HL-60/S4 treated with retinoic acid at 250 ng/mL for 4 days and 3 days (cell line): ENCODE measurements around the gene TULP4.

Source experiments
- in situ Hi-C: fragments of 300-500 bp; cut with MboI; formaldehyde crosslinking; loops from 2 replicates; pipeline ENCODE4 v1.7.0; 2022; ENCODE audit warnings: low sequenced_read_pairs

TULP4 gene

GRCh38 chr6:158356586-158357546 is 44.6 kb downstream of the TULP4 start:
- in situ Hi-C loops: no loop called here

- in situ Hi-C loops: no loop called here
These were observed 45.4 kb downstream of the TULP4 start for GRCh38 chr6:158357570-158358216.

GRCh38 chr6:158358450-158359077 is 46.3 kb downstream of the TULP4 start:
- in situ Hi-C loops: no loop called here

GRCh38 chr6:158361068-158361467 is 48.8 kb downstream of the TULP4 start:
- in situ Hi-C loops: no loop called here

GRCh38 chr6:158361961-158362669 is 49.9 kb downstream of the TULP4 start:
- in situ Hi-C loops: no loop called here

- in situ Hi-C loops: no loop called here
These were observed 54.1 kb downstream of the TULP4 start for GRCh38 chr6:158366363-158366762.

- in situ Hi-C loops: no loop called here
These were observed 55.6 kb downstream of the TULP4 start for GRCh38 chr6:158367816-158368215.

GRCh38 chr6:158369241-158369640 is 57.0 kb downstream of the TULP4 start:
- in situ Hi-C loops: no loop called here

- in situ Hi-C loops: no loop called here
These were observed 58.5 kb downstream of the TULP4 start for GRCh38 chr6:158370805-158371204.

- in situ Hi-C loops: no loop called here
These were observed 59.0 kb downstream of the TULP4 start for GRCh38 chr6:158371261-158371660.

- in situ Hi-C loops: no loop called here
These were observed 60.3 kb downstream of the TULP4 start for GRCh38 chr6:158372574-158372973.

GRCh38 chr6:158373214-158373613 is 60.9 kb downstream of the TULP4 start:
- in situ Hi-C loops: no loop called here

- in situ Hi-C loops: no loop called here
These were observed 61.8 kb downstream of the TULP4 start for GRCh38 chr6:158374020-158374419.

GRCh38 chr6:158376631-158377081 is 64.4 kb downstream of the TULP4 start:
- in situ Hi-C loops: no loop called here

- in situ Hi-C loops: no loop called here
These were observed 65.6 kb downstream of the TULP4 start for GRCh38 chr6:158377860-158378259.

- in situ Hi-C loops: no loop called here
These were observed 67.1 kb downstream of the TULP4 start for GRCh38 chr6:158379336-158379735.

- in situ Hi-C loops: no loop called here
These were observed 68.9 kb downstream of the TULP4 start for GRCh38 chr6:158381214-158381613.

GRCh38 chr6:158382491-158382890 is 70.2 kb downstream of the TULP4 start:
- in situ Hi-C loops: no loop called here

- in situ Hi-C loops: no loop called here
These were observed 70.8 kb downstream of the TULP4 start for GRCh38 chr6:158383057-158383456.

- in situ Hi-C loops: no loop called here
These were observed 71.3 kb downstream of the TULP4 start for GRCh38 chr6:158383542-158383941.

GRCh38 chr6:158384671-158385110 is 72.4 kb downstream of the TULP4 start:
- in situ Hi-C loops: no loop called here
